Stomach (tissue), 4 donors: ENCODE data around the gene KIF17.

Experiments used
- POLR2AphosphoS5 ChIP-seq, 3 donors: sonication (generic); formaldehyde crosslinking; IDR thresholded peaks; one replicate each; pipeline ENCODE4 v1.6.1; 2016; ENCODE audit warnings: antibody characterized with exemption in 3 of 3
- TF ChIP-seq, protein P1 (sequence below), 7 experiments: fragments of 450-650 bp in 4 of 7; fragments of 200-600 bp in 3 of 7; sonication (generic) in 3 of 7; IDR thresholded peaks; one replicate each; pipeline ENCODE4 v1.5.1; 2016 to 2019; ENCODE audit warnings: antibody characterized with exemption in 7 of 7, control low read depth in 2 of 7, mild to moderate bottlenecking in 1 of 7

DNA sequence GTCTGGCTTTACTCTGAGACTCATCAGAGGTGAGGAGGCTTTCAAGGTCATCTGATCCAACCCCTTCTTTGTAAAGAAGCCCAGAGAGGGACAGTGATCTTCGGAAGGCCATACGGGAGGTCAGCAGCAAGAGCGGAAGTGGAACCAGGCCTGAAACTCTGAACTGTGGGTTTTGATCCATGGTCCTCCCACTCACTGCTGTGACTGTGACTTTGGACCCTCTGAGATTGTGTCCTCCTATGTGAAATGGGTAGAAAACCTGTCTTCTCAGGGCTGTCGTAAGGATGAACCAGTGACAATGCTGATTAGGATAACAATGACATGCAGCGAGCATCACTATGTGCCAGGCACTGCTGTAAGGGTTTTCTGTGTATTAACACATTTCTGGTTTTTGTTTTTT, 46.9 kb downstream of the KIF17 start:
- TF ChIP-seq POLR2AphosphoS5 (IDR thresholded peaks at IDR 0.05): no peak
- TF ChIP-seq, protein P1, sequence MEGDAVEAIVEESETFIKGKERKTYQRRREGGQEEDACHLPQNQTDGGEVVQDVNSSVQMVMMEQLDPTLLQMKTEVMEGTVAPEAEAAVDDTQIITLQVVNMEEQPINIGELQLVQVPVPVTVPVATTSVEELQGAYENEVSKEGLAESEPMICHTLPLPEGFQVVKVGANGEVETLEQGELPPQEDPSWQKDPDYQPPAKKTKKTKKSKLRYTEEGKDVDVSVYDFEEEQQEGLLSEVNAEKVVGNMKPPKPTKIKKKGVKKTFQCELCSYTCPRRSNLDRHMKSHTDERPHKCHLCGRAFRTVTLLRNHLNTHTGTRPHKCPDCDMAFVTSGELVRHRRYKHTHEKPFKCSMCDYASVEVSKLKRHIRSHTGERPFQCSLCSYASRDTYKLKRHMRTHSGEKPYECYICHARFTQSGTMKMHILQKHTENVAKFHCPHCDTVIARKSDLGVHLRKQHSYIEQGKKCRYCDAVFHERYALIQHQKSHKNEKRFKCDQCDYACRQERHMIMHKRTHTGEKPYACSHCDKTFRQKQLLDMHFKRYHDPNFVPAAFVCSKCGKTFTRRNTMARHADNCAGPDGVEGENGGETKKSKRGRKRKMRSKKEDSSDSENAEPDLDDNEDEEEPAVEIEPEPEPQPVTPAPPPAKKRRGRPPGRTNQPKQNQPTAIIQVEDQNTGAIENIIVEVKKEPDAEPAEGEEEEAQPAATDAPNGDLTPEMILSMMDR (IDR thresholded peaks at IDR 0.05): no peak
